ENCODE measurements around the gene AFAP1L1.

The AFAP1L1 gene

DNA sequence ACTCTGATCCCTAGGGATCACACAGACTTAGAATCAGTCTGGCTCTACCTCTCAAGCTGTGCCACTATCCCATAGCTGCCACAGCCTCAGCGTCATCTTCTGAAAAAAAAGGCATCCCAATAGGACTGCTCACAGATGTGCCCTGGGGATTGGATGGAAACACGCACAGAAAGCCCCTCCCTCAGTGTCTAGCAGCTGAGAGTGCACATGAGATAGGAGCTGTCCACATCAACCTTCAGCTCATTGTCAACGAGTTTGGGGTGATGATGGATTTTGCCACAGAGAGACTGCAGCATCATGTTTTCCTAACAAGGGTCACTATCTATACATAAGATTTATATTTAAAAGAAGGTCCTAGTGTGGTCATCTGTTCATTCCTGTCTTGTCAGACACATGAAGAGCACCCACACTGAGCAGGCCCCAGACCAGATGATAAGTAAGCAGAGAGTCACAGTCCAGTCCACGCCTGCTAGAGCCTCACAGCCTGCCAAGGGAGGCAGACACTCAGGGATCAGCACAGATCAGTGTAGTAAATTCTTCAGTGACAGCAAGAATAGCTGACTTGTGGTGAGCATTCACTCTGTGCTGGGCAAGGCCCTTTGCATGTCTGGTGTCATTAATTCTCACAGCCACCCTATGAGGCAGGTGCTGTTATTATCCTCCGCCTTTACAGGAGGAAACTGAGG, 25.8 kb downstream of the AFAP1L1 start:
- no peak overlapping the region for H3K4me3 ChIP-seq (ENCODE audit: low read depth, low read length)
- TF ChIP-seq, protein P1, sequence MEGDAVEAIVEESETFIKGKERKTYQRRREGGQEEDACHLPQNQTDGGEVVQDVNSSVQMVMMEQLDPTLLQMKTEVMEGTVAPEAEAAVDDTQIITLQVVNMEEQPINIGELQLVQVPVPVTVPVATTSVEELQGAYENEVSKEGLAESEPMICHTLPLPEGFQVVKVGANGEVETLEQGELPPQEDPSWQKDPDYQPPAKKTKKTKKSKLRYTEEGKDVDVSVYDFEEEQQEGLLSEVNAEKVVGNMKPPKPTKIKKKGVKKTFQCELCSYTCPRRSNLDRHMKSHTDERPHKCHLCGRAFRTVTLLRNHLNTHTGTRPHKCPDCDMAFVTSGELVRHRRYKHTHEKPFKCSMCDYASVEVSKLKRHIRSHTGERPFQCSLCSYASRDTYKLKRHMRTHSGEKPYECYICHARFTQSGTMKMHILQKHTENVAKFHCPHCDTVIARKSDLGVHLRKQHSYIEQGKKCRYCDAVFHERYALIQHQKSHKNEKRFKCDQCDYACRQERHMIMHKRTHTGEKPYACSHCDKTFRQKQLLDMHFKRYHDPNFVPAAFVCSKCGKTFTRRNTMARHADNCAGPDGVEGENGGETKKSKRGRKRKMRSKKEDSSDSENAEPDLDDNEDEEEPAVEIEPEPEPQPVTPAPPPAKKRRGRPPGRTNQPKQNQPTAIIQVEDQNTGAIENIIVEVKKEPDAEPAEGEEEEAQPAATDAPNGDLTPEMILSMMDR (IDR thresholded peaks at IDR 0.05; ENCODE audit: borderline replicate concordance, insufficient read depth, low read depth, low read length), result no peak

DNA sequence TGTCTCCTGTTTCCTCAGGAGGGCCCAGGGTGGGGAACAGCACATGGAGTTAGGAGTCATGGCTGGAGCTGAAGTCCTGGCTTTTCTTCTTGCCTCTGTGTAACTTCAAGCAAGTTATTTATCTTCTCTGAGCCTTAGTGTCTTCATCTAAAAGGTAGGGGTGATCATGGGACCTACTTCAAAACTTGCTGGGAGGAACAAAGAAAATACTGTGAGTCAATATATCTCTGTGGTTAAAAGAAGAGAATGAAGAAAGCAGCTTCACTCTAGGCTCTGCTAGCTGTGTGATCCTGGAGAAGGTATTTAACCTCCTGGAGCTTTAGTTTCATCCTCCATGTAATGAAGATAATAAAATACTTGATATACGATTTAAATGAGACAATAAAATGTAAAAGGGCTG, 26.5 kb downstream of the AFAP1L1 start:
- TF ChIP-seq, protein P1 (IDR thresholded peaks at IDR 0.05; ENCODE audit: borderline replicate concordance, insufficient read depth, low read depth, low read length), result no peak
- no peak overlapping the region for H3K4me3 ChIP-seq (ENCODE audit: low read depth, low read length)

- H3K4me3 ChIP-seq (ENCODE audit: low read depth, low read length), result no peak overlapping the region
- TF ChIP-seq, protein P1 (IDR thresholded peaks at IDR 0.05; ENCODE audit: borderline replicate concordance, insufficient read depth, low read depth, low read length), result no peak
Measured at GRCh38 chr5:149298842-149299404, 27.3 kb downstream of the AFAP1L1 start.

GRCh38 chr5:149299451-149300054, 27.9 kb downstream of the AFAP1L1 start:
- TF ChIP-seq, protein P1 (IDR thresholded peaks at IDR 0.05; ENCODE audit: borderline replicate concordance, insufficient read depth, low read depth, low read length), result no peak
- H3K4me3 ChIP-seq (ENCODE audit: low read depth, low read length), result no peak overlapping the region

DNA sequence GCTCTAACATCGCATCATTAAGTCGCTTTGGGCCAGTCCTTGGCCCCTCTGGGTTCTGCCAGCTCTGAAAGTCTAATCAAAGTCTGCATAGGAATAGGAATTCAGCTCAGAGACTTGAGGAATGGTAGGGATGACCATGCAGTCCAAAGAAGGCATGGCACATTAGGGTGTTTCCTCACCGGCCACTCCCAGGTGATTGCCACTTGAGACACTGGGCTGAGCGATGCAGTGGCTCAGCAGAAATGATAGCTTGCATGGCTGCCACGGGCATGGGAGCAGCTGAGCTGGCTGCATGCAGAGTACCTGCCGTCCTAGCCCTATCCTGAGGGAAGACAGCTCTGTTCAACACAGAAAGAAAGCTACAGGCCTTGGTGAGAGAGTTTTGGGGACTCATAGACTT, 28.8 kb downstream of the AFAP1L1 start:
- TF ChIP-seq, protein P1 (IDR thresholded peaks at IDR 0.05; ENCODE audit: borderline replicate concordance, insufficient read depth, low read depth, low read length), result no peak

DNA sequence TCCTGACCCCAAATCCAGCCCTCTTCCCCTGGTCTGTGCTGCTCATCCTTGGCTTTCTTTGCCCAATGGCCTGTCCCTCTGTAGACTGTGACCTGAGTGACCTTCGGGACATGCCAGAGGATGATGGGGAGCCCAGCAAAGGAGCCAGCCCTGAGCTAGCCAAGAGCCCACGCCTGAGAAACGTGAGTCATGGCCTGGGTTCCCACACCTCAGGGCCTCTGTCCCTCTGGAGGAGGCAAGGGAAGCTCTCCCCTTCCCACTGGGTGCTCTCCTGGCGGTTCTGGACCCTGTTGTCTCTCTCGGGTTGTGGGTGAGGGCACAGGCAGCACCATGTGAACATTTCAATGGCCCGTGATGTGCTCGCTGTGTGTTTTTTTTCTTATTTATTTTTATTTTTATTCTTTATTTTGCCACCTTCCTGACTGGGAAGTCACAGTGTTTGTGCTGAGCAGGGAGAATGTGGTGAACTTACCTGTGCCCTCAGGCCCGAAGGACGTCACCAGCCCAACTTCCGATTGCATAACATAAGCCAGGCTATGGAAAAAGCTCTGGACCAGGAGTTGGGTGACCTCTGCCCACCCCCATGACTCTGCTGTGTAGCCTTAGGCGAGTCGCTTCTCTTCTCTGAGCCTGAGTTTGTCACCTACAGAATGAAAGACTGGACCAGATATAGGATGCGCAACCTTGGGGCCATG, 29.5 kb downstream of the AFAP1L1 start:
- TF ChIP-seq, protein P1 (IDR thresholded peaks at IDR 0.05; ENCODE audit: borderline replicate concordance, insufficient read depth, low read depth, low read length), result no peak
- H3K4me3 ChIP-seq (ENCODE audit: low read depth, low read length), result no peak overlapping the region

More for the DNA sequence above, 28.8 kb downstream of the AFAP1L1 start:
- no peak overlapping the region for H3K4me3 ChIP-seq (ENCODE audit: low read depth, low read length)
